ENCODE data around the gene KIF22. TPM values are rescaled to one million over a fixed set of nuclear protein-coding genes. Genes with fewer than 3 reads are reported as not detected.

KIF22 gene
- total RNA-seq, 1 experiment from 2014 or later, result 155 TPM

- Histone ChIP-seq H3K4me3 (replicated peaks in 1 of 2; ENCODE audit: low read depth in 1 of 2, low read length in 2 of 2) (no peak overlapping the region), H3K4me2 (ENCODE audit: low read length) (no peak overlapping the region), H3K36me3 (ENCODE audit: control insufficient read depth in 1 of 2, insufficient read depth in 2 of 2, low read length in 2 of 2) (no peaks in the 10 kb centered on the region), H3K79me2 (ENCODE audit: insufficient read depth, low read length) (no peaks in the 10 kb centered on the region), H3K9me3 (ENCODE audit: control insufficient read depth in 1 of 2, insufficient read depth in 1 of 2, low read depth in 1 of 2, low read length in 2 of 2) (no peaks in the 10 kb centered on the region), H3K9ac (ENCODE audit: low read length) (no peak overlapping the region), H3K27ac (ENCODE audit: low read depth, low read length) (no peak overlapping the region), H3K27me3 (ENCODE audit: insufficient read depth, low read length) (no peaks in the 10 kb centered on the region), H2AFZ (ENCODE audit: low read depth, low read length, poor library complexity, severe bottlenecking) (no peak overlapping the region), H3K9me2 (ENCODE audit: insufficient read depth) (no peaks in the 10 kb centered on the region), H3K4me1 (ENCODE audit: control insufficient read depth in 1 of 2, insufficient read depth in 2 of 2, low read length in 2 of 2) (peaks cover 20% of the 10 kb centered on the region in 2 experiments), H4K20me1 (ENCODE audit: insufficient read depth) (no peaks in the 10 kb centered on the region)
- no TSS peak for BruUV-seq (replicated peaks)
- intact Hi-C loops (cut with micrococcal nuclease), result no loop called here
- POLR2A ChIA-PET, result interaction anchor here (0.6 kb wide), 1 partner anchor 888 kb away, joined by 3 read pairs; no protein-coding TSS in a partner anchor
- TF ChIP-seq POLR2AphosphoS5 (IDR thresholded peaks at IDR 0.05; ENCODE audit: low read depth, low read length) (no peak), EZH2 (IDR thresholded peaks at IDR 0.05) (no peak)
- CTCF ChIA-PET, result no interaction called here
- DNase-seq (ENCODE audit: low read depth, low spot score) (no peak), ATAC-seq (no peak)
- RAD21 ChIA-PET (ENCODE audit: low non-redundant PET in 1 of 2, low total read pairs in 2 of 2, uncharacterized antibody in 2 of 2, unreplicated experiment in 2 of 2), result no interaction called here
Measured at GRCh38 chr16:29761882-29762281, 28.7 kb upstream of the KIF22 start.

- no peak overlapping the region for H3K27ac ChIP-seq (ENCODE audit: low read depth, low read length)
- H3K9me3 ChIP-seq (ENCODE audit: control insufficient read depth in 1 of 2, insufficient read depth in 1 of 2, low read depth in 1 of 2, low read length in 2 of 2), result no peaks in the 10 kb centered on the region
- H3K4me3 ChIP-seq (replicated peaks in 1 of 2; ENCODE audit: low read depth in 1 of 2, low read length in 2 of 2), result no peak overlapping the region
- H3K36me3 ChIP-seq (ENCODE audit: control insufficient read depth in 1 of 2, insufficient read depth in 2 of 2, low read length in 2 of 2), result no peaks in the 10 kb centered on the region
- intact Hi-C loops (cut with micrococcal nuclease), result no loop called here
- DNase-seq (ENCODE audit: low read depth, low spot score) (no peak), ATAC-seq (no peak)
- peaks cover 18 to 20% of the 10 kb centered on the region in 2 experiments for H3K4me1 ChIP-seq (ENCODE audit: control insufficient read depth in 1 of 2, insufficient read depth in 2 of 2, low read length in 2 of 2)
- H4K20me1 ChIP-seq (ENCODE audit: insufficient read depth), result no peaks in the 10 kb centered on the region
- POLR2A ChIA-PET, result no interaction called here
- H3K79me2 ChIP-seq (ENCODE audit: insufficient read depth, low read length), result no peaks in the 10 kb centered on the region
- no peaks in the 10 kb centered on the region for H3K9me2 ChIP-seq (ENCODE audit: insufficient read depth)
- no peak overlapping the region for H3K4me2 ChIP-seq (ENCODE audit: low read length)
- no peak overlapping the region for H2AFZ ChIP-seq (ENCODE audit: low read depth, low read length, poor library complexity, severe bottlenecking)
- CTCF ChIA-PET, result no interaction called here
- H3K27me3 ChIP-seq (ENCODE audit: insufficient read depth, low read length), result no peaks in the 10 kb centered on the region
- H3K9ac ChIP-seq (ENCODE audit: low read length), result no peak overlapping the region
- TF ChIP-seq ZBTB33 (IDR thresholded peaks at IDR 0.05; ENCODE audit: extremely low read depth, insufficient replicate concordance, low read length) (no peak), EGR1 (IDR thresholded peaks at IDR 0.05; ENCODE audit: low read depth) (no peak), CEBPB (IDR thresholded peaks at IDR 0.05; ENCODE audit: low read depth) (no peak), SIN3A (IDR thresholded peaks at IDR 0.05; ENCODE audit: low read depth) (no peak), POLR2AphosphoS5 (IDR thresholded peaks at IDR 0.05; ENCODE audit: low read depth, low read length) (no peak), ELF1 (IDR thresholded peaks at IDR 0.05; ENCODE audit: borderline replicate concordance, low read depth) (no peak), ATF3 (IDR thresholded peaks at IDR 0.05) (no peak), ZNF274 (IDR thresholded peaks at IDR 0.05; ENCODE audit: low read depth, low read length) (no peak), FOSL1 (IDR thresholded peaks at IDR 0.05; ENCODE audit: low read depth) (no peak)
- RAD21 ChIA-PET (ENCODE audit: low non-redundant PET in 1 of 2, low total read pairs in 2 of 2, uncharacterized antibody in 2 of 2, unreplicated experiment in 2 of 2), result no interaction called here
- BruUV-seq (replicated peaks), result no TSS peak
Measured at GRCh38 chr16:29763326-29763725, 27.2 kb upstream of the KIF22 start.
